Nucleus accumbens (tissue), 56 donors: ENCODE data around the gene FLNB.
"Not testable (repeated sequence)": the region's sequence is repeated elsewhere in the genome, so short reads cannot be mapped to it uniquely, and the experiment has no call there.

Source experiments
- DNase-seq, 56 donors: peaks; one replicate each; lab custom pipeline; 2025; lab: John Stamatoyannopoulos, UW

FLNB gene

DNA sequence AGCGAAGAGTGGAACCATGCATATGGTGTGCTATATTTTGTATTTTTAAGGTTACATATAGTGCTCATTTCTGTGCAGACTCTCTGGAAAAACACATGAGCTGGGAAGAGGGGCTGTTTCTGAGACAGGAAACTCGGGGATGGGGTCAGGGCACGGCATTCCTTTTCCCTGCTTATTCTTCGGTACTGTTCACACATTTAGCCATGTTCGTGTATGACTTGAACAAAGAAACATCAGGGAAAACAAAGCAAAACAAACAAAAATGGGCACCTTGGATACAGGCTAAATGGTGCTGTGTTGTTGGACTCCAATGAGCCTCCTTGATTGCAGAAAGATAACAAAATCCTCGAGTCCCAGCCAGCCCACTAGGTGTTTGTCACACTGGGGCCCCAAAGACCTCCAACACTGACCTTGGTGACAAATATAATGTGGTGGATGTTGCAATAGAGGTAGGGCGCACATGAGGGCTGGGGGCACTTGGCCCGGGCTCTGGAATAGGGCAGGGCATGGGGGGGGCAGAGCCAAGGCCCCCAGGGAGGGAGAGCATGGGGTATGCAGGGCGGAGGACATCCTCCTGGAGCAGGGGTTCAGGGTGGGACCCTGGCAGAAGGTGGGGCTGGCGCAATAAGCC, 183.3 kb downstream of the FLNB start:
- no peak for DNase-seq

DNA sequence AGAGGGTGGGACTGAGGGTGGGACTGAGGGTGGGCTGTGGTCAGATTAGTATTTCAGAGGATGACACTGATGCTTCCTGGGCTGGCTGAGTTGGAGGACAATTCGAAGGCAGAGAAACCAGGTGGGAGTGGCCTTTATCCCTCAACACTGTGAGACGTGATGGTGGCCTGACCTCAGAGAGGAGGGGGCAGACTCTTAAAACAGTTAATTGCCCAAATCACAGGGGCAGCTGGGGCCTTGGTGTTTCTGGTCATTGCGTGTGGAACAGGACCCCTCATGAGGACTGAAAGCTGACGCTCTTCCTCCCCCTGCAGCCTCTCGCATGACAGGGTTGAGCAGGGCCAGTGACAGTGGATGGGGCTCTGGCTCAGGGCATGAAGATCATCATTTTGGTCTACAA, 183.8 kb downstream of the FLNB start:
- DNase-seq = no peak

DNA sequence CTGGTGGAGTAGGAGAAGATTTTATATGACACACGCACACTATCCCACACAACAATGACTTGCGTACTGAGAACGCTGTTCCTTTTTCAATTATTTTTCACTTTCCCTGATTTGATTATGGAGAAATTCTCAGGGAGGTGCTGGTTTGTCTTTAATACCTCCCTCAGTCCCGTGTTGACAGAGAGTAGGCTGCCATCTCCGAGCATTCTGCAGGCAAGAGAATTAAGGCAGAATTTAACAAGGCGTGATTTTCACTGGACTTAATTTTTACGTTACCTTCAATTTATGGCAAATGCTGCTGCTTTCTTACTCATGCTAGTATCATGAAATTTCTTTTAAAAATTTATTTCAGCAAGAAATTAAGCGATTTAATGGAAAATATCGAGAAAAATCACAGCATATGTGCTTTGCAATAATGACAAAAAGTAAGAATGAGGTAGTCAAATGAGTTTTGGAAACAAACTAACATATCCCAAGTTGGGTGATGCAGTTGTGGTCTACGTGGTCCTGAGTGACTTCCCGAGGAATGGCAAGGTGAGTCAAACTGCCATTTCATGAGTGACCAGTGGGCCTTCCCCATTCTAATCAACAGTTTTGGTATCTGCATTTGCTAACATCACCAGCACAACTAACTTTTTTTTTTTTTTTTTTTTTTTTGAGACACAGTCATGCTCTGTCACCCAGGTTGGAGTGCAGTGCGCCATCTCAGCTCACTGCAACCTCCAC, 185.6 kb downstream of the FLNB start:
- no peak for DNase-seq

DNA sequence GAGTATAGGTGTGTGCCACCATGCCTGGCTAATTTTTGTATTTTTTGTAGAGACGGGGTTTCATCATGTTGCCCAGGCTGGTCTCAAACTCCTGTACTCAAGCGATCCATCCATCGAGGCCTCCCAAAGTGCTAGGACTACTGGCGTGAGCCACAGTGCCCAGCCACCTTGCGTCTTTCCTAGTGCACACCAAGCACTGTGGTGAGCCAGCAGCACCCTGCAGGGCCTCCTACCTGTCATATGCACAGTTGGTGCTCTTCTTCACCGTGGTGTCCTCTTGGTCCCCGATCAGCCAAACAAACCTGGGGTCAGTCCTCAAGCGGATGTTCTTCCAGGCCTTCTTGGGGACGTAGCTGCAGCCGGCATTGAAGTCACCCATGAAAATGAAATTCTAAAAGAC, 189.4 kb downstream of the FLNB start:
- no peak for DNase-seq

- peak in 11 of 56 donors; percentile 10 to 59 (median 30) for DNase-seq
Measured at GRCh38 chr3:58198362-58198761, 190.1 kb downstream of the FLNB start.

DNA sequence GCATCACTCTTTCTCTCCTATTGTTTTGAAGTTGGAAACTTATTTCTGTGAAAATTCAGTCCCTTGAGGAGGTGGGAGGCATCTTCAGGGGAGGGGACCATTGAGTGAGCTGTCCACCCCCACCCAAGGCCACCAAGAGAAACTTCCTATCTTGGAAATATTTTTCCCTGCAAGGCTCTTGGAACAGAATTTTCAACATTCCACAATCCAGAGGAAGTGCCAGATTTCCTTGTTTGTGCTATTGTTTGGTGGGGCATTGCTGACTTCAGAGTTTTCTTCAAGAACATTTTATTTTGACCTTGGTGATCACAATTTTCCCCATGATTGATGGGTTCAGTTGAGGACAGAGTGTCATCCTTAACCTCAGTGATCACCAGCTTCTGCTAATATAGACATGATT, 190.6 kb downstream of the FLNB start:
- DNase-seq = no peak

- no peak for DNase-seq
Measured at GRCh38 chr3:58200121-58200709, 192.0 kb downstream of the FLNB start.

GRCh38 chr3:58200846-58201355, 192.7 kb downstream of the FLNB start:
- DNase-seq = no peak

- DNase-seq = not testable (repeated sequence)
Measured at GRCh38 chr3:58201451-58201850, 193.2 kb downstream of the FLNB start.

DNA sequence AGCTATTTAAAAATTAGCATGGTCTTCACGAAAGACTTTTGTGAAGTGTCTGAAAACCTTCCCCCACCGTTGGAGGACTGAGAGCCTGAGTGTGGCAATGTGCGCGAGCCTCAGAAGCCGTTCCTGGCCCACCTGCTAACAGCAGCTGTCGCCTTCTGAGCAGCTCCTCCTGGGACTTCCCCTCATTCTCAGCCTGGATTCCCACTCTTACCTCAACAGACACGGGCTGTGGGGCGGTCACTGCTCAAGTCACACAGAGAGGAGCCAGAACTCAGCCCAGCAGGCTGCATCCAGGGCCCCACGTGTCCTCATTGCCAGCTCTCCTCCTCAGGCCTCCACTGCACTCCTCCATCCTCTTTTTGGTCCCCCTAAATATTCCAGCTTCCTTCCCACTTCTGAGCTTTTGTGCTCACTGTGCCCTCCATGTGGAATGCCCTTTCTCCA, 194.7 kb downstream of the FLNB start:
- DNase-seq = no peak

DNA sequence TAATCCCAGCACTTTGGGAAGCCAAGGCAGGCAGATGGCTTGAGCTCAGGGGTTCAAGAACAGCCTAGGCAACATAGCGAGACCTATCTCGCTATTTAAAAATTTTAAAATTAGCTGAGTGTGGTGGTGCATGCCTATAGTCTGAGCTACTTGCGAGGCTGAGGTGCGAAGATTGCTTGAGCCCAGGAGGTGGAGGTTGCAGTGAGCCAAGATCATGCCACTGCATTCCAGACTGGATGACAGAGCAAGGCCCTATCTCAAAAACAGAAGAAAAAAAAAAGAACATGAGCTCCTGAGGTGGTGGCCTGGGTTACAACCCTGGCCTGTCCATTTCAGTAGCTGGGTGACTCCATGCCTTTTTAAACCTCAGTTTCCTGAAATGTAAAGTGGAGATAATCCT, 195.3 kb downstream of the FLNB start:
- no peak for DNase-seq

DNA sequence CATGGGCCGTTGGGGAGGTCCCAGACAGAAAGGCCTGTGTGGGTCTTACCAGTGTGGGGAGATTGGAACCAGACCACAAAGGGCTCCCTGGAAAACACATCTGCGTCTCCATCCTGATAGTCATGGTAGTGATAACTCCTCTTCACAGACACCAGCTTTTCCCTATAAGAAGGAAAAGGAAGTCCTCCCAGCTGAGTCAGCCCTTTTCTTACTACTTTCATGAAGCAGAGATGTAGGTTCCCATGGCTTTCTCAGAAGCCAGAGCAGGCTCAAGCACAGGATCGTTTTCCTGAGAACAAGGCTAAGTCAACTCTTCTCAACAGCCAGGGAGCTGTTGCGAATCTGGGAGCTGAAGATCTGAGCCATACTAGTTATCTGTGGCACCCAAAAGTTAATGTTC, 196.5 kb downstream of the FLNB start:
- no peak for DNase-seq

DNA sequence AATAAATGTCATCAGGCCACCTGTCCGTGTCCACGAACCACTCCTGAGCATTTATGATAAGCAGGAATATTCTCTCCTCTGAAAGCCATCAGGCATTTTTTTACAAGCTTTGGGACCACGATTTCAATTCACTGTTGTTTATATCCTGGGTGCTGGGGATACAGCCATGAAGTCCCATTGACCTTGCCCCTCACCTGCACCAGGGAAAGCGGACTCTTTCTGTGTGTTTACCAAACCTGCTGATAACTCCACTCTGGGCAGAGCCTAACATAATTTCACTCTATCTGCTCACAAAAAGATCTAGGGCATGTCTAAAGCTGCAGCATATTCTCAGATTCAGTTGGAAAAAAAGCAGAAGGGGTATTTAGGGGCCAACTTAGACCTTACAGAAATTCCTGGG, 197.8 kb downstream of the FLNB start:
- DNase-seq = no peak

GRCh38 chr3:58206406-58207011, 198.3 kb downstream of the FLNB start:
- DNase-seq = no peak

GRCh38 chr3:58207954-58208353, 199.7 kb downstream of the FLNB start:
- DNase-seq = no peak

DNA sequence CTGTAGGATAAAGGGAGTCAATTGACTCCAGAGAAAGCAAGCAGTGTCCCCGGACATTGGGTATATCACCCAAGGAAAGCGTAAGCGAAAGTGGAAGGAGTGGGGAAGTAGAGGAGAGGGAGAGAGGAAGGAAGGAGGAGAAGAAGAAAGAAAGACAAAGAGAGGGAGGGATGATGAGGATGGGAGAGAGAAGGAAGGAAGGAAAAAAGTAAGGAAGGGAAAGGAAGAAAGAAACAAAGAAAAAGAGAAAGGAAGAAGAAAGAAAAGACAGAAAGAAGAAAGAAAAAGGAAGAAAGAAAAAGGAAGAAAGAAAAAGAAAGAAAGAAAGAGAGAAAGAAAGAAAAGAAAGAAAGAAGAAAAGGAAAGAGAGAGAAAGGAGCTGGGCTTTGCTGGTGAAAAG, 201.7 kb downstream of the FLNB start:
- DNase-seq = no peak

GRCh38 chr3:58210761-58211460, 202.7 kb downstream of the FLNB start, which contains the start of gene DNASE1L3:
TSS of gene DNASE1L3 (minus strand) at chr3:58210972. CDS start at chr3:58210906, 66 bp downstream.
- DNase-seq = no peak

GRCh38 chr3:58214484-58215316, 206.5 kb downstream of the FLNB start:
- no peak for DNase-seq

- no peak for DNase-seq
Measured at GRCh38 chr3:58215317-58216025, 207.2 kb downstream of the FLNB start.
